Keratinocyte (primary cell): ENCODE measurements around the gene ASTN2. TPM values are rescaled to one million over a fixed set of nuclear protein-coding genes. Genes with fewer than 3 reads are reported as not detected.

Experiments
- DNase-seq: peaks from one replicate; pipeline ENCODE4 v3.0.0-alpha.2; 2011; ENCODE audit warnings: low read depth, missing footprints, low spot score
- FAIRE-seq: peaks from 2 replicates; lab custom pipeline; 2011; peaks lifted over from hg19 to GRCh38; lab: Jason Lieb, UNC
- H2AFZ ChIP-seq: 2 replicates; pipeline ENCODE4 v1.6.0; 2012; ENCODE audit warnings: low read length, control low read depth, inconsistent platforms; ENCODE audit not compliant: control insufficient read depth
- H3K27ac ChIP-seq: 2 replicates; pipeline ENCODE4 v1.5.1; 2011; ENCODE audit warnings: low read length; ENCODE audit not compliant: control insufficient read depth, insufficient read depth
- H3K27me3 ChIP-seq: 3 replicates; pipeline ENCODE4 v1.6.0; 2011; ENCODE audit warnings: low read length; ENCODE audit not compliant: control insufficient read depth, insufficient read depth; ENCODE audit errors: extremely low read depth
- H3K36me3 ChIP-seq, 2 experiments: 2 replicates in 1 of 2; 3 replicates in 1 of 2; pipeline ENCODE4 v1.5.1; 2011; ENCODE audit warnings: low read length in 2 of 2, mild to moderate bottlenecking in 1 of 2; ENCODE audit not compliant: control insufficient read depth in 2 of 2, insufficient read depth in 2 of 2; ENCODE audit errors: extremely low read depth in 1 of 2
- H3K4me1 ChIP-seq: 3 replicates; pipeline ENCODE4 v1.5.1; 2011; ENCODE audit warnings: low read length; ENCODE audit not compliant: control insufficient read depth, insufficient read depth; ENCODE audit errors: extremely low read depth
- H3K4me2 ChIP-seq: 3 replicates; pipeline ENCODE4 v1.6.0; 2011; ENCODE audit warnings: low read depth, low read length; ENCODE audit not compliant: control insufficient read depth, insufficient read depth; ENCODE audit errors: extremely low read depth
- H3K4me3 ChIP-seq, 3 experiments: fragments of 200-600 bp in 1 of 3; sonication (generic) in 1 of 3; 2 replicates in 2 of 3; 3 replicates in 1 of 3; pipeline ENCODE4 v1.5.1; 2011 to 2016; ENCODE audit warnings: low read length in 3 of 3, mild to moderate bottlenecking in 3 of 3, control low read depth in 2 of 3, inconsistent platforms in 1 of 3, low read depth in 1 of 3, mixed read lengths in 1 of 3, mixed run types in 1 of 3, moderate library complexity in 1 of 3; ENCODE audit not compliant: control insufficient read depth in 2 of 3, insufficient read depth in 2 of 3; ENCODE audit errors: extremely low read depth in 1 of 3
- H3K79me2 ChIP-seq: 2 replicates; pipeline ENCODE4 v1.6.0; 2012; ENCODE audit warnings: low read length; ENCODE audit not compliant: control insufficient read depth, insufficient read depth
- H3K9ac ChIP-seq: 3 replicates; pipeline ENCODE4 v1.6.0; 2011; ENCODE audit warnings: low read length; ENCODE audit not compliant: control insufficient read depth, insufficient read depth; ENCODE audit errors: extremely low read depth
- H3K9me1 ChIP-seq: 3 replicates; pipeline ENCODE4 v1.6.0; 2011; ENCODE audit warnings: low read length; ENCODE audit not compliant: control insufficient read depth, insufficient read depth; ENCODE audit errors: extremely low read depth
- H3K9me3 ChIP-seq: 2 replicates; pipeline ENCODE4 v1.5.1; 2012; ENCODE audit warnings: low read depth, low read length; ENCODE audit not compliant: control insufficient read depth
- H4K20me1 ChIP-seq: 3 replicates; pipeline ENCODE4 v1.6.0; 2011; ENCODE audit warnings: low read length; ENCODE audit not compliant: control insufficient read depth, insufficient read depth; ENCODE audit errors: extremely low read depth
- CTCF ChIP-seq, 3 experiments: IDR thresholded peaks in 1 of 3; conservative IDR thresholded peaks in 1 of 3; optimal IDR thresholded peaks in 1 of 3; 2 replicates in 2 of 3; 3 replicates in 1 of 3; pipeline versions ENCODE3 to v1.5.1; 2011; ENCODE audit warnings: low read length in 3 of 3, mild to moderate bottlenecking in 3 of 3, moderate library complexity in 2 of 3, control low read depth in 1 of 3, inconsistent platforms in 1 of 3; ENCODE audit not compliant: insufficient read depth in 2 of 3; ENCODE audit errors: extremely low read depth in 1 of 3
- EZH2 ChIP-seq: IDR thresholded peaks from one replicate; pipeline ENCODE4 v1.6.1; 2012; ENCODE audit warnings: inconsistent platforms, mild to moderate bottlenecking, low read length, moderate library complexity
- dilution Hi-C: fragments of 300-500 bp; cut with MboI; formaldehyde crosslinking; loops from one replicate; pipeline ENCODE4 v1.7.0; 2020; ENCODE audit warnings: low sequenced_read_pairs; ENCODE audit not compliant: extremely low pct_ligation_motif_present
- polyA plus RNA-seq, 5 experiments: library from polyadenylated mRNA; depleted of rRNA in 3 of 5; stranded (reverse) in 3 of 5; stranded (forward) in 1 of 5; unstranded in 1 of 5; fragments of >200 nt; gene quantifications; 1 replicate in 1 of 5; 2 replicates in 3 of 5; 3 replicates in 1 of 5; pipeline versions ENCODE4 v1.2.1 to v1.2.3, GENCODE V29; 2011 to 2012; ENCODE audit warnings: missing spikeins in 2 of 5, low read depth in 1 of 5, low replicate concordance in 1 of 5

Gene ASTN2
- polyA plus RNA-seq, 1 donor (not counting 4 experiments of a cell fraction or from before 2014, with no cell fraction given) = 0.31 TPM

GRCh38 chr9:116870566-116870965 is 544.3 kb downstream of the ASTN2 start:
- no peak overlapping the region for H3K9ac ChIP-seq
- dilution Hi-C loops = no loop called here
- H3K4me3 ChIP-seq = no peak overlapping the region
- peak overlapping the region; percentile 59 for H3K27ac ChIP-seq
- H3K27me3 ChIP-seq = no peaks in the 10 kb centered on the region
- H3K36me3 ChIP-seq = no peaks in the 10 kb centered on the region
- peak; percentile 94 for FAIRE-seq
- no peaks in the 10 kb centered on the region for H4K20me1 ChIP-seq
- no peak overlapping the region for H3K4me2 ChIP-seq
- peaks cover 21% of the 10 kb centered on the region for H3K4me1 ChIP-seq
- no peaks in the 10 kb centered on the region for H3K79me2 ChIP-seq
- H3K9me3 ChIP-seq = no peaks in the 10 kb centered on the region
- no peaks in the 10 kb centered on the region for H3K9me1 ChIP-seq
- DNase-seq = peak; percentile 96
- H2AFZ ChIP-seq = no peak overlapping the region
- no peak for TF ChIP-seq EZH2
- no peak for TF ChIP-seq CTCF (optimal IDR thresholded peaks at IDR 0.05 in 1 of 3, IDR thresholded peaks at IDR 0.05 in 1 of 3, conservative IDR thresholded peaks at IDR 0.05 in 1 of 3; ENCODE audit: extremely low read depth in 1 of 3, insufficient read depth in 2 of 3, low read length in 3 of 3)

DNA sequence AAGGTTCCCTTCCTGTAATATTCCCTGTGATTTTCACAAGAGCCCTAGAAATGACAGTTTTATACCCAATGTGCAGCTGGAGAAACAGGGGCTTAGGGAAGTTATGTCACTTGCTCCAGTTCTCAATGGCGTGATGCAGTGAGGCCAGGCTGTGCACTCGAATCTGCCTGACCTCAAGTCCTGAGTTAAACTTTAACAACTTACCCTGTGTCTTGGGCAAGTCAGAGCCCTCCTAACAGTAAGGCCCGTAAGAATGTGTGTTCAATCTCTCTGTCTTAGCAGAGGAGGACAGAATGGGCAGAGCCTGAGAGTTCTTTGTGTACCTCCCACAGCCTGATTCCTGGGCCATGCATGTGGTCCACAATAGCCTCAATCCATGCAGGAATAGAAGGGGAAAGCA is 546.7 kb downstream of the ASTN2 start:
- Histone ChIP-seq H3K9me1 (no peaks in the 10 kb centered on the region), H3K27ac (no peak overlapping the region), H3K9me3 (no peaks in the 10 kb centered on the region), H3K4me3 (no peak overlapping the region), H3K4me2 (no peak overlapping the region), H3K36me3 (no peaks in the 10 kb centered on the region), H3K9ac (no peak overlapping the region), H4K20me1 (no peaks in the 10 kb centered on the region), H3K27me3 (no peaks in the 10 kb centered on the region), H3K4me1 (peaks cover 21% of the 10 kb centered on the region), H2AFZ (no peak overlapping the region), H3K79me2 (no peaks in the 10 kb centered on the region)
- no peak for TF ChIP-seq EZH2
- DNase-seq (no peak), FAIRE-seq (no peak)
- dilution Hi-C loops = no loop called here

DNA sequence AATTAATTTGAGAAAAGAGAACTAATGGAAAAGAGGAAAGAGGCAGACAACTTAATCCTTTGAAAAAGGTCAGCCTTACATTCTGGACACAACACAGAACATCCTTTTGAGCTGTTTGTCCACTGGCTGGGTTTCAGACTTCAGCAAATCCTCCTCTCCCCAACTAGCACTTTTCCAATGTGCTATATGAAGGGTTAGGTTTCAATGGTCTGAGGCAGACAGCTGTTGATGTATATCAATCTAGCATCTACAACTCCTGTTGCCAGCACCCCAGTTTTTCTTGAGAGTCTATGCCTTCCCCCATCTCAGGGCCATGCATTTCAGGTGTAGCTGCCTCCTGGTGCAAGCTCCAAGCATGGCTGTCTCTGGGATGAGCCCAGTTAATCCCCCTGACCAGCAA is 553.5 kb downstream of the ASTN2 start:
- H3K79me2 ChIP-seq = no peaks in the 10 kb centered on the region
- no peaks in the 10 kb centered on the region for H3K27me3 ChIP-seq
- no peak overlapping the region for H3K27ac ChIP-seq
- no peak overlapping the region for H3K4me2 ChIP-seq
- no peak overlapping the region for H3K9ac ChIP-seq
- dilution Hi-C loops = no loop called here
- no peaks in the 10 kb centered on the region for H3K36me3 ChIP-seq
- H3K4me1 ChIP-seq = peaks cover 10% of the 10 kb centered on the region
- no peak overlapping the region for H3K4me3 ChIP-seq
- H3K9me3 ChIP-seq = no peaks in the 10 kb centered on the region
- H3K9me1 ChIP-seq = no peaks in the 10 kb centered on the region
- H4K20me1 ChIP-seq = no peaks in the 10 kb centered on the region
- H2AFZ ChIP-seq = no peak overlapping the region
- DNase-seq = no peak
- FAIRE-seq = no peak
- no peak for TF ChIP-seq CTCF (optimal IDR thresholded peaks at IDR 0.05 in 1 of 3, IDR thresholded peaks at IDR 0.05 in 1 of 3, conservative IDR thresholded peaks at IDR 0.05 in 1 of 3; ENCODE audit: extremely low read depth in 1 of 3, insufficient read depth in 2 of 3, low read length in 3 of 3)
- TF ChIP-seq EZH2 = no peak
